HG03460 (cell line): ENCODE results near the gene AKR7A3.
"Not testable (repeated sequence)": the region's sequence is repeated elsewhere in the genome, so short reads cannot be mapped to it uniquely, and the experiment has no call there.

Experiments
- ATAC-seq: cut with Tn5 transposase; IDR thresholded peaks from one replicate; pipeline ENCODE4 v1.9.1; 2021; ENCODE audit not compliant: unreplicated experiment

Gene AKR7A3

GRCh38 chr1:19256301-19256700 is 32.3 kb downstream of the AKR7A3 start:
- ATAC-seq: not testable (repeated sequence)

GRCh38 chr1:19255288-19255687 is 33.3 kb downstream of the AKR7A3 start:
- ATAC-seq: no peak

- no peak for ATAC-seq
Observed at GRCh38 chr1:19254416-19254815, 34.2 kb downstream of the AKR7A3 start.

GRCh38 chr1:19251305-19252196 is 37.0 kb downstream of the AKR7A3 start, which contains the start of the genes EMC1 and MRTO4:
TSS of gene EMC1 (minus strand) at chr1:19251524. CDS start at chr1:19251509, 15 bp downstream.
TSS of gene MRTO4 (plus strand) at chr1:19251805. CDS start at chr1:19251836, 31 bp downstream.
- peak; percentile 82 for ATAC-seq

GRCh38 chr1:19250629-19251304 is 37.8 kb downstream of the AKR7A3 start:
- no peak for ATAC-seq

- no peak for ATAC-seq
Observed at GRCh38 chr1:19240673-19241538, 47.7 kb downstream of the AKR7A3 start.

GRCh38 chr1:19239876-19240275 is 48.7 kb downstream of the AKR7A3 start:
- ATAC-seq: no peak

- ATAC-seq: no peak
Observed at GRCh38 chr1:19234224-19234623, 54.3 kb downstream of the AKR7A3 start.
